HG03135 (cell line): ENCODE data around the gene PIGU.
"Not testable (repeated sequence)": the region's sequence is repeated elsewhere in the genome, so short reads cannot be mapped to it uniquely, and the experiment has no call there.

ENCODE experiments used
- ATAC-seq: cut with Tn5 transposase; IDR thresholded peaks from one replicate; pipeline ENCODE4 v1.9.1; 2021; ENCODE audit warnings: mild to moderate bottlenecking, moderate library complexity; ENCODE audit not compliant: unreplicated experiment

PIGU gene

DNA sequence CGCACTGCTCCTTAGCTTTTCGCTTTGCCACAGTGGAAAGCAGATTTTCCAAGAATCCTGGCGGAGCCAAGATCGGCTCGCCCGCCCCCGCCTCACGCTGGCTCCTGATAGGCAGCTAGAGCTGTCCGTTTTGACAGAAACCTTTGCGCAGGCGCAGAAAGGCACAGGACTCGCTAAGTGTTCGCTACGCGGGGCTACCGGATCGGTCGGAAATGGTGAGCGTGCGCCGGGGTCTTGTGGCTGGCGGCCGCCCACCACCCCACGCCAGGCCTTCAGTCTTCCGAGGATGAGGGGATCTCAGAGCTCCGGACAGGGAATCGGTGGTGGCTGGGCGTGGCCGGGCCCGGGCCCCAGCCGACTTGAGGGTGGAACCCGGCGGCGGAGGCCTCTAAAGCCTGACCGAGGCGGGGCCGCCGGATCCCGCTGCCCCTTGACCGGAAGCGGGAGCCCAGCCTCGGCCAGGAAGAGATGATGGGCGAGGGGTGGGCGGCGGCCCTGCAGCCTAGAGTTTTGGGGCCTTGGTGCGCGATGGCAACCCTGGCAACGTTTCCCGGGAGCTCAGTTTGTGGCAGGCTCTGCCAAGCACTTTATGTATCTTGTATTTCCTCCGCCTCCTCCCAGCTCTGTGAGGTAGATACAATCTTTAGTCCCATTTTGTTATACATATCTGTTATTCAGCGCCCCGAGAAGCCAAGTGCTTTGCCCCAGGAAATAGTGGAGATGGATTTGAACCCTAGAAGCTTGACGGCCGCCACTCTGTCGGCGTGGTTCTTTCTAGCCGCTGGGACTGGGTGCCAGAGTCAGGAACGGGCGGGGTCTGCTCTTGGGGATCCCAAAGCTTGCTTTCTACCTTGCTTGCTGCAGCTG, 160.4 kb downstream of the PIGU start, which contains the start of gene DYNLRB1:
Gene DYNLRB1, plus strand, starts transcription at position 176 of the 867 bp plus-strand sequence. Its CDS starts 37 bp downstream, at position 213.
- ATAC-seq, result peak; percentile 61

DNA sequence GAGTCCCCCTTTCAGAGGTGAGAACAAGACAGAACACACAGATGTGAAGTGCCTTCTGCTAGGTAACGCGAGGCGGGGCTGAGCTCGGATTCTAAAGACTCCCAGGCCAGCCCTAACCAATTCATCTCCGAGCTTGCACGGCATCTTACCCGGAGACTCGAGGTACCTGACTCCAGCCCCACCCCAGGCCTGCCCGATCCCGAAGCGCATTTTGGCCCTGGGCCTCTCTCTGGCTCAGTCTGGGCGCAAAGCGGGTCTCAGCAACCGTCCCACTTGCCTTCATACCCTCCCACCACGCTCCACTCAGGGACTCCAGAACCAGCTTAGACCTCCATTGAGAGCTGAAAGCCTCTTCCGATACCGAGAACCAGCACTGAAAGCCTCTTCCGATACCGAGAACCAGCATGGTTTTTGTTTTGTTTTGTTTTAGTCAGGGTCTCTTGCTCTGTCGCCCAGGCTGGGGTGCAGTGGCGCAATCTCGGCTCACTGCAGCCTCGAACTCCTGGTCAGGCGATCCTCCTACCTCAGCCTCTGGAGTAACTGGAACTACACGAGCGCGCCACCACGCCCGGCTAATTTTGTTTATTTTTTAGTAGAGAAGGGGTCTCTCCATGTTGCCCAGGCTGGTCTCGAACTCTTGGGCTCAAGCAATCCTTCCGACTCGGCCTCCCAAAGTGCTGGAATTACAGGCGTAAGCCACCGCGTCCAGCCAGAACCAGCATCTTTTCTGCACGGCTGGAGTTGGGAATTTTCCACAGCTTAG, 161.2 kb downstream of the PIGU start:
- ATAC-seq, result peak; percentile 51

DNA sequence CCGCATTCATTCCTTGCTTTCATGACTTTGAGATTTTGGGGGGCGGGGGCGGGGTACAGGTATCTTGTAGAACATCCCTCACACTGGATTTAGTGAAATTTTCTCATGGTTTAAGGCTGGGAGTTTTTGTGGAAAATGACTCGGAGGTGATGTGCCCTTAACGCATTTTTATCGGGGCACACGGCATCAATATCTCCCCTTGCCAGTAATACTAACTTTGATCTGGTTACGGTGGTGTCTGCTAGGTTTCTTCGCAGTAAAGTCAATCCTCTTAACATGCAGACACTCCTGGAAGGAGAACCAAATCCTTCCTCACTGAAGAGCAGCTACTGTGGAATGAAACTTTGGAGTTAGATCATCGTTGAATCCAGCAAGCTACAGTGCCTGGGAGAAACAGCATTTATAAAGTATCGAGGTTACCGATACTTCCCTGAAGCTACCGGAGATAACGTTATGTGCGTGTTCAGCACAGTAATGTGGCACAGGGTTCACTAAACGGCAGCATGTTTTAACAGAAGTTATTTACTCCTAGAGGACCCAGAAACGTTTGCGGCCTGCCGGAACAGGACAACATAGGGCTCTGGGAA, 161.9 kb downstream of the PIGU start:
- no peak for ATAC-seq

DNA sequence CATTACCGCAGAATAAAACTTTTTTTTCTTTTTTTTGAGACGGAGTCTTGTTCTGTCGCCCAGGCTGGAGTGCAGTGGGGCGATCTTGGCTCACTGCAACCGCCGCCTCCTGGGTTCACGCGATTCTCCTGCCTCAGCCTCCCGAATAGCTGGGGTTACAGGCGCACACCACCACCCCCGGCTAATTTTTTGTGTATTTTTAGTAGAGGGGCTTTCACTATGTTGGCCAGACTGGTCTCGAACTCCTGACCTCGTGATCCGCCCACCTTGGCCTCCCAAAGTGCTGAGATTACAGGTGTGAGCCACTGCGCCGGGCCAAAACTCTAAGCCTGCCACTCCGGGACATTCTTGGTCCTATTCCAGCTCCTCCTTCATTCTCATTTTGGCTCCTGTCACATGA, 162.9 kb downstream of the PIGU start:
- not testable (repeated sequence) for ATAC-seq

DNA sequence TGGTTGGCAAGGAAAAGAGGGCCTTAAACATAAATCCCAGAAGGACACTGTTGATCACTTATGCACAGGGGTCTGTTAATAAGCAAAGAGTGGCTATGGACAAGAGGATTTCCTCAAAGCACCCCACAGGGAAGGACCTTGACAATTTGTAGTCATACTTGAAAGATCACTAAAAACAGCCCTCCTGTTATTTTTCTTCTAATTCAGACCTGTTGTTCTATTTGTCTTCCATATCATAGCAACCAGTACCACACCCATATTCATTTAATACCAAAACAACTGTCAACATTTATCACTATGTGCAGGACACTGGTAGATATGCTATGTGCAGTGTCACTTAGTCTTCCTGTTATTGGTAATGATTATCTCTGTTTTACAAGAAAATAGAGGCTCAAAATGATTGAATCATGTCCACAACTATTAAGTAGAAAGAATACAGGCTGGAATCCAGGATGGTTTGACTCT, 163.9 kb downstream of the PIGU start:
- no peak for ATAC-seq

DNA sequence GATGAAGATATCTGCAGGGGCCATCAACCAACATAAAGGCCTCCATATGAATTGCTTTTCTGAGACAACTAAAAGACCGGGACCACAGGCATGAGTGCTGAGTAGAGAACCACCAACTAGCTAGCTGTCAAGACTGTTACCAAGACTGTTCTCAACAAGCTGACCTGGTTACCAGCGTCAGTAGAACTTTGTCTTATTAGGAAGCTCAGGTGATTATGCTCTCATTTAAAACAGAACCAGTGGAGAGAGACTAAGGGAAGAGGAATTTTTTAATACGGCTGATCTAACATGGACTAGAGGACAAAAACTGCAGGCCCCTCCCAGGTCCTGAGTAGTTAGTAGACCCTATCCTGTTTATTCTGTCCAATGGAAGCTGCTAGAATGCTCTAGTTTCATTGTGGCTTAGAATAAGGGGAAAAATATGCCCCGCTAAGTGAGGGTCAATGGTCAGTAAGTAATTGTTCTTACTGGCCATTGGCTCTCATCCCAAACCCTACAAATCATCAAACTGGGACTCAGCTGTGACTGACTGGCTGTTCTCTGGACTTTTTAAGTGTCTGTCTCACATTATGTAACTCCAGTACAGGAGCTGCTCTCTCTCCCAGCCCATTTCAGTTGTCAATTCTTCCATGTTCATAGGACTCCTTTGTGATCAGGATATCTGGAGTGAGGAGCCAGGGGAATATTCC, 164.5 kb downstream of the PIGU start:
- no peak for ATAC-seq

DNA sequence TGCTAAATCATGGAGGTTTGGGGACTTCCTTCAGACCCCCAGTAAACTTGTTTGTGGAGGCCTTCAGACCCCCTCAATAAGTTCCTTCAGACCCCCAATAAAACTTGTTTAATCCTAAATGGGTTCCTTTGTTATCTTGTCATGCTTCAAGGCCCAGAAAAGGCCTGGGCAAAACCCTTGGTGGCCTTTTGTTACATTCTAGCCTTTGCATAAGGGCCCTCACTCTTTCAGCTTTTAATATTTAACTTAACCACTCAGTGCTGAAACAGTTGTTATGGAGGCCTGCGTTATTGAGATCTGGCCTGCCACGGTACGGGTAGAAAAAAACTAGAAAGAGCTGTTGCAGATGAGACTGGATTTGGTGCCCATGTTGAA, 165.0 kb downstream of the PIGU start:
- ATAC-seq, result no peak

DNA sequence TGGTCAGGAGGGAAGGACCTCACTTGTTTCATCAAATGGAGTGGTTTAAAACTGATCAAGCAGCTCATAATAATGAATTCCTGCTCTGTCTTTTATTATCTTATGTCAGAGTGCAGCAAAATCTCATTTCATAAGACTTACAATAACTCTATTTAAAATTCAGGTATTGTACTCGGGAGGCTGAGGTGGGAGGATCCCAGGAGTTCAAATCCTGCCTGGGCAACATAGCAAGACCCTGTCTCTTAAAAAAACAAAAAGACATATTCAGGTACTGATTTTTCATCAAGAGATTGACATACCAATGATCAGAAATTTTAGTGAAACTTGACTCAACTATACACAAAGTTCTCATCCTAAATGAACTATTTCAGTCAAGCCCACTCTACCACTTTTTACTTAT, 166.3 kb downstream of the PIGU start:
- ATAC-seq, result no peak
